K562 (cell line): ENCODE data around the gene GGA3. TPM values are rescaled to one million over a fixed set of nuclear protein-coding genes. Genes with fewer than 3 reads are reported as not detected.

Experiments
- ATAC-seq: fragments of 200-7000 bp; cut with Tn5 transposase; 3 replicates; pipeline ENCODE4 v1.9.1; 2020; ENCODE audit warnings: moderate library complexity
- BruUV-seq: library from RNA; stranded (reverse); fragments of 400-500 nt; replicated peaks from 2 replicates; lab custom pipeline; 2021; lab: Mats Ljungman, UMichigan
- CTCF ChIA-PET: fragments of 300-600 bp; formaldehyde crosslinking; extraction: SDS; loops from one replicate; lab custom pipeline; 2021; ENCODE audit warnings: low intra/inter-chr PET ratio; lab: Yijun Ruan, JAX
- POLR2A ChIA-PET: fragments of 300-600, 350-650 bp; sonication (Branson Sonifier 250); formaldehyde crosslinking; extraction: SDS; loops from one replicate; lab custom pipeline; 2021; ENCODE audit warnings: antibody characterized with exemption, inconsistent platforms; lab: Yijun Ruan, JAX
- DNase-seq, 4 experiments: peaks; one replicate each; pipeline versions ENCODE4 v3.0.0 to v3.0.0-alpha.2; 2011 to 2018; ENCODE audit warnings: low spot score in 3 of 4, mixed read lengths in 3 of 4; ENCODE audit errors: extremely low read depth in 1 of 4
- FAIRE-seq: peaks from 2 replicates; lab custom pipeline; 2011; peaks lifted over from hg19 to GRCh38; lab: Jason Lieb, UNC
- H2AFZ ChIP-seq: 2 replicates; pipeline ENCODE4 v1.6.0; 2011; ENCODE audit warnings: low read depth, low read length, control low read depth, inconsistent platforms
- H3K27ac ChIP-seq: fragments of 200-600 bp; 3 replicates; pipeline ENCODE4 v1.8.0; 2011; ENCODE audit warnings: low read depth, mild to moderate bottlenecking, control low read depth, inconsistent platforms, low read length, moderate library complexity, mixed read lengths; ENCODE audit errors: extremely low read depth
- H3K27me3 ChIP-seq, 2 experiments: fragments of 300-600 bp in 1 of 2; 2 replicates in 1 of 2; 3 replicates in 1 of 2; pipeline versions ENCODE4 v1.6.0 to v1.8.0; 2011; ENCODE audit warnings: inconsistent platforms in 2 of 2, low read length in 2 of 2, mild to moderate bottlenecking in 1 of 2, mixed read lengths in 1 of 2, moderate library complexity in 1 of 2; ENCODE audit not compliant: control insufficient read depth in 2 of 2, insufficient read depth in 2 of 2
- H3K36me3 ChIP-seq: fragments of 300-600 bp; 3 replicates; pipeline ENCODE4 v1.8.0; 2011; ENCODE audit warnings: mild to moderate bottlenecking, low read length, inconsistent platforms; ENCODE audit not compliant: control insufficient read depth, insufficient read depth
- H3K4me1 ChIP-seq, 2 experiments: fragments of 200-600 bp in 1 of 2; replicated peaks in 1 of 2; 2 replicates in 1 of 2; 3 replicates in 1 of 2; pipeline versions ENCODE4 v1.5.1 to v1.8.0; 2011; ENCODE audit warnings: inconsistent platforms in 2 of 2, low read length in 2 of 2, mild to moderate bottlenecking in 1 of 2, mixed read lengths in 1 of 2, moderate library complexity in 1 of 2; ENCODE audit not compliant: control insufficient read depth in 2 of 2, insufficient read depth in 2 of 2
- H3K4me2 ChIP-seq: 2 replicates; pipeline ENCODE4 v1.6.1; 2011; ENCODE audit warnings: low read length, control low read depth, inconsistent platforms, mixed read lengths; ENCODE audit not compliant: insufficient read depth
- H3K4me3 ChIP-seq: fragments of 200-600 bp; sonication (generic), shearing (Covaris generic); 2 replicates; pipeline ENCODE4 v1.5.1; 2016; ENCODE audit warnings: control low read depth, inconsistent platforms
- H3K79me2 ChIP-seq: fragments of 200-600 bp; 3 replicates; pipeline ENCODE4 v1.8.0; 2011; ENCODE audit warnings: low read length, inconsistent platforms; ENCODE audit not compliant: control insufficient read depth, insufficient read depth
- H3K9ac ChIP-seq, 2 experiments: 2 replicates each; pipeline versions ENCODE4 v1.6.0 to v1.6.1; 2011; ENCODE audit warnings: low read depth in 2 of 2, low read length in 2 of 2, control low read depth in 1 of 2, inconsistent platforms in 1 of 2, mild to moderate bottlenecking in 1 of 2, mixed read lengths in 1 of 2; ENCODE audit not compliant: insufficient read depth in 1 of 2
- H3K9me1 ChIP-seq: one replicate; pipeline ENCODE4 v1.6.0; 2011; ENCODE audit warnings: inconsistent platforms, mild to moderate bottlenecking, low read length, moderate library complexity; ENCODE audit not compliant: control insufficient read depth, insufficient read depth
- H3K9me3 ChIP-seq: replicated peaks from 2 replicates; pipeline ENCODE4 v1.5.1; 2011; ENCODE audit warnings: low read depth, low read length, inconsistent platforms; ENCODE audit not compliant: control insufficient read depth, insufficient read depth
- H4K20me1 ChIP-seq: replicated peaks from 2 replicates; pipeline ENCODE4 v1.6.1; 2011; ENCODE audit warnings: low read length, inconsistent platforms, mixed read lengths; ENCODE audit not compliant: control insufficient read depth, insufficient read depth
- CBFB ChIP-seq: sonication (generic); formaldehyde crosslinking; IDR thresholded peaks from 2 replicates; pipeline ENCODE4 v1.4.0; 2020; ENCODE audit warnings: mild to moderate bottlenecking, missing genetic modification reagents
- FOS ChIP-seq: IDR thresholded peaks from 3 replicates; pipeline ENCODE4 v1.6.1; 2011; ENCODE audit not compliant: insufficient read length; ENCODE audit errors: extremely low read depth
- FOXP1 ChIP-seq: sonication (generic); formaldehyde crosslinking; IDR thresholded peaks from 2 replicates; pipeline ENCODE4 v1.8.0; 2022; ENCODE audit warnings: mild to moderate bottlenecking, missing genetic modification reagents
- GTF2E2 ChIP-seq: fragments of 200-800 bp; sonication (Bioruptor generic); IDR thresholded peaks from 2 replicates; pipeline ENCODE4 v1.6.1; 2016; ENCODE audit warnings: missing genetic modification characterization, missing compliant biosample characterization
- HNRNPLL ChIP-seq: fragments of 200-400 bp; formaldehyde crosslinking; IDR thresholded peaks from 2 replicates; pipeline ENCODE4 v1.6.1; 2017; ENCODE audit warnings: low read length, low read depth, mild to moderate bottlenecking; ENCODE audit not compliant: poor library complexity, severe bottlenecking
- MYC ChIP-seq, 2 experiments: fragments of 250-450 bp in 1 of 2; sonication (Bioruptor Pico) in 1 of 2; IDR thresholded peaks; 2 replicates each; pipeline versions ENCODE4 v1.5.1 to v1.6.1; 2012 to 2021; ENCODE audit warnings: low read depth in 2 of 2, borderline replicate concordance in 1 of 2, improper control_type of control experiment in 1 of 2, low read length in 1 of 2, mild to moderate bottlenecking in 1 of 2, moderate library complexity in 1 of 2
- NFYB ChIP-seq: IDR thresholded peaks from 2 replicates; pipeline ENCODE4 v1.6.1; 2011; ENCODE audit warnings: mild to moderate bottlenecking, moderate library complexity; ENCODE audit not compliant: insufficient read length; ENCODE audit errors: extremely low read depth
- PHB ChIP-seq: fragments of 250-450 bp; sonication (Bioruptor Pico); IDR thresholded peaks from 2 replicates; pipeline ENCODE4 v1.5.0; 2021
- RBM25 ChIP-seq: fragments of 200-400 bp; formaldehyde crosslinking; IDR thresholded peaks from 2 replicates; pipeline ENCODE4 v1.6.1; 2018; ENCODE audit warnings: low read length, low read depth, moderate library complexity; ENCODE audit not compliant: severe bottlenecking
- SAP30 ChIP-seq: fragments of 200-600 bp; sonication (generic); IDR thresholded peaks from 2 replicates; pipeline ENCODE4 v1.6.1; 2012; ENCODE audit warnings: borderline replicate concordance, low read depth, mild to moderate bottlenecking, moderate library complexity, low read length, control low read depth, inconsistent platforms; ENCODE audit not compliant: insufficient read depth, poor library complexity, severe bottlenecking
- SRSF9 ChIP-seq: fragments of 200-400 bp; formaldehyde crosslinking; IDR thresholded peaks from 2 replicates; pipeline ENCODE4 v1.6.1; 2017; ENCODE audit warnings: low read depth, low read length, borderline replicate concordance
- ZNF224 ChIP-seq: sonication (generic); formaldehyde crosslinking; IDR thresholded peaks from 2 replicates; pipeline ENCODE4 v1.8.0; 2022; ENCODE audit warnings: mild to moderate bottlenecking, missing genetic modification reagents
- ZNF282 ChIP-seq: sonication (generic); formaldehyde crosslinking; IDR thresholded peaks from 2 replicates; pipeline ENCODE4 v1.8.1; 2023; ENCODE audit warnings: missing genetic modification reagents
- ZNF408 ChIP-seq: fragments of 250-450 bp; sonication (Bioruptor Pico); IDR thresholded peaks from 2 replicates; pipeline ENCODE4 v1.4.0; 2020; ENCODE audit warnings: low read depth, mild to moderate bottlenecking, moderate library complexity
- WGBS: fragments of 100-300 bp; shearing (Covaris generic); methylation state at CpG from one replicate; pipeline ENCODE4 v1.1.6; 2016; ENCODE audit warnings: low coverage, mixed read lengths; ENCODE audit not compliant: insufficient coverage; ENCODE audit errors: missing lambda C conversion rate; 5-methylcytosine and 5-hydroxymethylcytosine counted together
- in situ Hi-C: fragments of 300-500 bp; cut with MboI; formaldehyde crosslinking; loops from 4 replicates; pipeline ENCODE4 v1.15.0; 2018; ENCODE audit warnings: inconsistent platforms, mixed read lengths
- intact Hi-C: fragments of 100-400 bp; cut with micrococcal nuclease; formaldehyde crosslinking; loops from 2 replicates; pipeline ENCODE4 v1.14.2; 2022
- polyA plus RNA-seq, 8 experiments: library from polyadenylated mRNA; depleted of rRNA in 4 of 8; stranded (reverse) in 5 of 8; unstranded in 3 of 8; fragments of >200 nt; fragmentation: Nextera tagmentation in 2 of 8; fragmentation: Illumina TruSeq in 1 of 8; extraction: Ambion mirVana in 2 of 8; extraction: Trizol in 1 of 8; gene quantifications; 2 replicates each; pipeline versions ENCODE4 v1.2.1 to v1.2.3, GENCODE V29; 2011 to 2014; ENCODE audit warnings: inconsistent platforms in 1 of 8, missing spikeins in 1 of 8
- total RNA-seq, 7 experiments: library from RNA; depleted of rRNA in 6 of 7; stranded (reverse); fragments of >200 nt in 6 of 7; fragmentation: Illumina TruSeq in 2 of 7; extraction: Trizol in 2 of 7; gene quantifications; 2 replicates each; pipeline versions ENCODE4 v1.2.1 to v1.2.3, GENCODE V29; 2011 to 2021; ENCODE audit warnings: low replicate concordance in 1 of 7
- TF ChIP-seq, protein P1 (sequence below): sonication (generic); formaldehyde crosslinking; IDR thresholded peaks from 2 replicates; pipeline ENCODE4 v1.8.1; 2023; ENCODE audit warnings: mild to moderate bottlenecking, missing genetic modification reagents

GGA3 gene
- total and polyA plus RNA-seq, 9 of the 15 experiments (the other 6 are each of a cell fraction or from before 2014, with no cell fraction given) = 5.7 to 64.9 (median 25.4) TPM

DNA sequence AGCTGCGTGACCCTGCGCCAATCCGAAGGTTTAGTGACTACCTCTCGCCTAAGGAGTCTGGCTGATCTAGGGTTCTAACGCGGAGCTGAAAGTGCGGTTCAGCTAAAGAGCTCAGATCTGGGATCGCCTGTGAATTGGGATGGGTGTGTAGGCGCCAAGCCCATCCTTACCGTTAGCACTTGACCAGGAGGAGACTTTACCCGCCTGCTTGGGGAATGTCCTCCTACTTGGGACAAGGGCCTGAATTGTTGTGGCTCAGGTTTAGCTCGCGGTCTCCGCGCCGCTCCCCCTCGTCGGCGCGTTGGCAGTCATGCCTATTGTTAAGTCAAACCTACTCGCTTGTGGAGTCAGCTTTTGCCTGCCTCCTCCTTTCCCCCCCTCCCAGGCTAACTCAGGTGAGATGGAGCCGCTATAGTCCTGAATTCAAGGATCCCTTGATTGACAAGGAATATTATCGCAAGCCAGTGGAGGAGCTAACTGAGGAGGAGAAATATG is 753 bp upstream of the GGA3 start:
- Histone ChIP-seq H3K79me2 (peaks cover 61% of the 10 kb centered on the region), H2AFZ (peak overlapping the region; percentile 89), H3K4me3 (peak overlapping the region; percentile 91), H3K27ac (peak overlapping the region; percentile 93), H3K36me3 (peaks cover 56% of the 10 kb centered on the region; the same call in 2 of the 3 replicates), H3K27me3 (no peaks in the 10 kb centered on the region), H3K9ac (peak overlapping the region; percentile 94 to 100), H3K9me3 (no peaks in the 10 kb centered on the region), H3K4me1 (peaks cover 25 to 29% of the 10 kb centered on the region in 2 experiments; a peak in 4 of 5 replicates), H3K4me2 (peak overlapping the region; percentile 100), H3K9me1 (no peaks in the 10 kb centered on the region), H4K20me1 (no peaks in the 10 kb centered on the region)
- in situ Hi-C loops = loop anchor here (10.0 kb wide), 1 partner anchor 153 kb away; no protein-coding TSS in a partner anchor
- 0% methylated on average over 23 of the region's 23 CpGs for WGBS
- BruUV-seq = TSS peak; percentile 66
- FAIRE-seq (no peak), DNase-seq (peak in 1 of 4 experiments; percentile 41), ATAC-seq (peak; percentile 21)
- POLR2A ChIA-PET = interaction anchor here (0.5 to 6.3 kb wide), 31 partner anchors 9 to 486 kb away, joined by 3 to 85 read pairs (median 5); partner anchors contain the start of genes GRB2, JPT1, MIF4GD and SLC25A19
- peak; percentile 45 for TF ChIP-seq SAP30
- TF ChIP-seq PHB (CRISPR knock-in tag) = no peak
- TF ChIP-seq RBM25 = no peak
- TF ChIP-seq, protein P1, sequence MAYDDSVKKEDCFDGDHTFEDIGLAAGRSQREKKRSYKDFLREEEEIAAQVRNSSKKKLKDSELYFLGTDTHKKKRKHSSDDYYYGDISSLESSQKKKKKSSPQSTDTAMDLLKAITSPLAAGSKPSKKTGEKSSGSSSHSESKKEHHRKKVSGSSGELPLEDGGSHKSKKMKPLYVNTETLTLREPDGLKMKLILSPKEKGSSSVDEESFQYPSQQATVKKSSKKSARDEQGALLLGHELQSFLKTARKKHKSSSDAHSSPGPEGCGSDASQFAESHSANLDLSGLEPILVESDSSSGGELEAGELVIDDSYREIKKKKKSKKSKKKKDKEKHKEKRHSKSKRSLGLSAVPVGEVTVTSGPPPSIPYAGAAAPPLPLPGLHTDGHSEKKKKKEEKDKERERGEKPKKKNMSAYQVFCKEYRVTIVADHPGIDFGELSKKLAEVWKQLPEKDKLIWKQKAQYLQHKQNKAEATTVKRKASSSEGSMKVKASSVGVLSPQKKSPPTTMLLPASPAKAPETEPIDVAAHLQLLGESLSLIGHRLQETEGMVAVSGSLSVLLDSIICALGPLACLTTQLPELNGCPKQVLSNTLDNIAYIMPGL (CRISPR knock-in tag) = peak; percentile 65; the same call in 1 of the 2 replicates
- TF ChIP-seq ZNF224 (CRISPR knock-in tag) = 0 out of 2 replicates have a peak, but pooled peaks have one; percentile 9
- 0 out of 2 replicates have a peak, but pooled peaks have one; percentile 61 for TF ChIP-seq FOXP1 (CRISPR knock-in tag)
- TF ChIP-seq ZNF408 (CRISPR knock-in tag) = no peak
- TF ChIP-seq ZNF282 (CRISPR knock-in tag) = 0 out of 2 replicates have a peak, but pooled peaks have one; percentile 74
- TF ChIP-seq NFYB = no peak
- TF ChIP-seq GTF2E2 (tag) = 0 out of 2 replicates have a peak, but pooled peaks have one; percentile 85
- no peak for TF ChIP-seq FOS
- 0 out of 2 replicates have a peak, but pooled peaks have one; percentile 54 for TF ChIP-seq CBFB (CRISPR knock-in tag)
- TF ChIP-seq SRSF9 = no peak
- TF ChIP-seq HNRNPLL = peak; percentile 91
- TF ChIP-seq MYC (IDR thresholded peaks at IDR 0.05; ENCODE audit: low read depth, low read length) = no peak
- TF ChIP-seq MYC (CRISPR knock-in tag; IDR thresholded peaks at IDR 0.05; ENCODE audit: borderline replicate concordance, low read depth) = 0 out of 2 replicates have a peak, but pooled peaks have one; percentile 3
- CTCF ChIA-PET = interaction anchor here (2.0 kb wide), 1 partner anchor 21 kb away, joined by 4 read pairs; no protein-coding TSS in a partner anchor
- intact Hi-C loops = no loop called here
